GM23338 (cell line): ENCODE data around the gene MC2R. TPM values are rescaled to one million over a fixed set of nuclear protein-coding genes. Genes with fewer than 3 reads are reported as not detected.

ENCODE experiments used
- ATAC-seq: fragments of 200-7000 bp; cut with Tn5 transposase; 3 replicates; pipeline ENCODE4 v1.9.1; 2020
- DNase-seq: peaks from one replicate; pipeline ENCODE4 v3.0.0-alpha.2; 2015; ENCODE audit warnings: low spot score
- H2AFZ ChIP-seq: fragments of 200-600 bp; sonication (generic); 2 replicates; pipeline ENCODE4 v1.8.0; 2016; ENCODE audit warnings: antibody characterized with exemption, mild to moderate bottlenecking, moderate library complexity
- H3F3A ChIP-seq: fragments of 200-600 bp; sonication (generic); replicated peaks from 2 replicates; pipeline ENCODE4 v1.8.0; 2017; ENCODE audit warnings: antibody characterized with exemption, mixed run types, low read depth
- H3K27ac ChIP-seq: fragments of 200-600 bp; sonication (generic); 2 replicates; pipeline ENCODE4 v1.6.1; 2016; ENCODE audit warnings: low read depth
- H3K27me3 ChIP-seq: fragments of 200-600 bp; sonication (generic); 2 replicates; pipeline ENCODE4 v1.8.0; 2016; ENCODE audit warnings: mild to moderate bottlenecking, mixed run types, moderate library complexity; ENCODE audit not compliant: insufficient read depth
- H3K36me3 ChIP-seq: fragments of 200-600 bp; sonication (generic); 2 replicates; pipeline ENCODE4 v1.8.0; 2016; ENCODE audit warnings: mild to moderate bottlenecking; ENCODE audit not compliant: insufficient read depth
- H3K4me1 ChIP-seq: fragments of 200-600 bp; sonication (generic); 2 replicates; pipeline ENCODE4 v1.8.0; 2016; ENCODE audit warnings: mild to moderate bottlenecking, moderate library complexity; ENCODE audit not compliant: insufficient read depth
- H3K4me2 ChIP-seq: fragments of 200-600 bp; sonication (generic); 2 replicates; pipeline ENCODE4 v1.7.1; 2017; ENCODE audit warnings: mixed run types
- H3K4me3 ChIP-seq: fragments of 200-600 bp; sonication (generic); 2 replicates; pipeline ENCODE4 v1.6.1; 2016; ENCODE audit warnings: mixed run types
- H3K79me2 ChIP-seq: fragments of 200-600 bp; sonication (generic); replicated peaks from 2 replicates; pipeline ENCODE4 v1.8.0; 2017; ENCODE audit warnings: mild to moderate bottlenecking; ENCODE audit not compliant: insufficient read depth
- H3K9me2 ChIP-seq: fragments of 200-600 bp; sonication (generic); 2 replicates; pipeline ENCODE4 v1.8.0; 2017; ENCODE audit not compliant: insufficient read depth
- H4K20me1 ChIP-seq: fragments of 200-600 bp; sonication (generic); replicated peaks from 2 replicates; pipeline ENCODE4 v1.8.0; 2017; ENCODE audit warnings: mild to moderate bottlenecking; ENCODE audit not compliant: insufficient read depth
- H3K27ac Mint-ChIP-seq: 2 replicates; pipeline ENCODE4 v1.8.0; 2020; ENCODE audit warnings: inconsistent platforms, mild to moderate bottlenecking, moderate library complexity, mixed read lengths
- H3K27me3 Mint-ChIP-seq: 3 replicates; pipeline ENCODE4 v1.8.0; 2022; ENCODE audit warnings: low read depth, mild to moderate bottlenecking, moderate library complexity, mixed read lengths, inconsistent platforms; ENCODE audit not compliant: insufficient read depth, poor library complexity
- H3K36me3 Mint-ChIP-seq: 3 replicates; pipeline ENCODE4 v1.8.0; 2021; ENCODE audit warnings: low read depth, mild to moderate bottlenecking, inconsistent platforms, moderate library complexity, mixed read lengths
- H3K4me1 Mint-ChIP-seq: 3 replicates; pipeline ENCODE4 v1.8.0; 2020; ENCODE audit warnings: mild to moderate bottlenecking, inconsistent platforms, mixed read lengths
- H3K4me3 Mint-ChIP-seq: 3 replicates; pipeline ENCODE4 v1.8.0; 2021; ENCODE audit warnings: moderate library complexity, mild to moderate bottlenecking, inconsistent platforms, mixed read lengths
- H3K9me3 Mint-ChIP-seq: 3 replicates; pipeline ENCODE4 v1.8.0; 2020; ENCODE audit warnings: moderate library complexity, mild to moderate bottlenecking, inconsistent platforms, mixed read lengths
- CREB1 ChIP-seq: fragments of 250-450 bp; sonication (Bioruptor Pico); IDR thresholded peaks from 2 replicates; pipeline ENCODE4 v1.5.0; 2020; ENCODE audit warnings: low read depth, mild to moderate bottlenecking, moderate library complexity
- CTCF ChIP-seq, 2 experiments: fragments of 200-600 bp in 1 of 2; sonication (generic) in 1 of 2; conservative IDR thresholded peaks; 2 replicates each; pipeline versions ENCODE4 v1.5.1 to v1.6.1; 2016 to 2017; ENCODE audit warnings: antibody characterized with exemption in 2 of 2, low read depth in 2 of 2, mild to moderate bottlenecking in 2 of 2, moderate library complexity in 1 of 2
- ETS1 ChIP-seq: IDR thresholded peaks from 2 replicates; pipeline ENCODE4 v1.6.1; 2016; ENCODE audit warnings: antibody characterized with exemption
- EZH2 ChIP-seq: fragments of 200-600 bp; sonication (generic); IDR thresholded peaks from one replicate; pipeline ENCODE4 v1.8.0; 2017; ENCODE audit warnings: antibody characterized with exemption, mild to moderate bottlenecking, low read depth; ENCODE audit not compliant: unreplicated experiment
- EZH2phosphoT487 ChIP-seq: fragments of 200-600 bp; sonication (generic); IDR thresholded peaks from one replicate; pipeline ENCODE4 v1.8.1; 2018; ENCODE audit warnings: antibody characterized with exemption; ENCODE audit not compliant: unreplicated experiment
- JUNB ChIP-seq: IDR thresholded peaks from one replicate; pipeline ENCODE4 v1.6.1; 2016; ENCODE audit warnings: antibody characterized with exemption; ENCODE audit not compliant: unreplicated experiment
- NANOG ChIP-seq: IDR thresholded peaks from 2 replicates; pipeline ENCODE4 v1.6.1; 2016; ENCODE audit warnings: antibody characterized with exemption, borderline replicate concordance
- POLR2AphosphoS5 ChIP-seq: IDR thresholded peaks from 2 replicates; pipeline ENCODE4 v1.6.1; 2016; ENCODE audit warnings: antibody characterized with exemption, low read depth
- REST ChIP-seq: IDR thresholded peaks from one replicate; pipeline ENCODE4 v1.6.1; 2018; ENCODE audit warnings: antibody characterized with exemption; ENCODE audit not compliant: unreplicated experiment
- STAT1 ChIP-seq: IDR thresholded peaks from one replicate; pipeline ENCODE4 v1.6.1; 2016; ENCODE audit warnings: antibody characterized with exemption; ENCODE audit not compliant: unreplicated experiment
- ZNF114 ChIP-seq: fragments of 250-450 bp; sonication (Bioruptor Pico); IDR thresholded peaks from 2 replicates; pipeline ENCODE4 v1.5.0; 2020; ENCODE audit warnings: mild to moderate bottlenecking, moderate library complexity
- ZNF331 ChIP-seq: fragments of 250-450 bp; sonication (Bioruptor Pico); IDR thresholded peaks from 2 replicates; pipeline ENCODE4 v1.5.0; 2020; ENCODE audit warnings: low read depth, mild to moderate bottlenecking, moderate library complexity
- polyA plus RNA-seq: library from polyadenylated mRNA; unstranded; fragments of >200 nt; fragmentation: Nextera tagmentation; extraction: Ambion mirVana; gene quantifications from 2 replicates; pipeline ENCODE4 v1.2.1, GENCODE V29; 2016
- total RNA-seq: library from RNA; depleted of rRNA; stranded (reverse); fragments of >200 nt; shearing (Covaris generic); gene quantifications from 2 replicates; pipeline ENCODE4 v1.2.3, GENCODE V29; 2014

MC2R gene
- total and polyA plus RNA-seq, 2 experiments from 2014 or later = not detected

GRCh38 chr18:13885009-13885408 lies 30.3 kb downstream of the MC2R start:
- ATAC-seq (no peak), DNase-seq (no peak)
- Histone ChIP-seq H3K4me1 (no peaks in the 10 kb centered on the region), H3K9me2 (0 out of 2 replicates have a peak, but pooled peaks cover 2% of the 10 kb centered on the region), H3F3A (no peaks in the 10 kb centered on the region), H3K79me2 (no peaks in the 10 kb centered on the region), H3K27me3 (no peaks in the 10 kb centered on the region), H3K36me3 (no peaks in the 10 kb centered on the region), H3K4me2 (no peak overlapping the region), H3K27ac (no peak overlapping the region), H4K20me1 (no peaks in the 10 kb centered on the region; the same call in 1 of the 2 replicates), H3K4me3 (no peak overlapping the region), H2AFZ (no peak overlapping the region)
- peaks cover 3% of the 10 kb centered on the region for H3K27me3 Mint-ChIP-seq
- H3K27ac Mint-ChIP-seq = no peak overlapping the region
- H3K36me3 Mint-ChIP-seq = no peaks in the 10 kb centered on the region
- no peak overlapping the region for H3K4me3 Mint-ChIP-seq
- TF ChIP-seq EZH2 (no peak), EZH2phosphoT487 (no peak), CREB1 (no peak), ETS1 (no peak), ZNF114 (CRISPR knock-in tag) (no peak), NANOG (no peak), JUNB (no peak), POLR2AphosphoS5 (no peak), REST (no peak)
- peaks cover 6% of the 10 kb centered on the region; the same call in 1 of the 3 replicates for H3K4me1 Mint-ChIP-seq
- H3K9me3 Mint-ChIP-seq = no peaks in the 10 kb centered on the region

- no peak for DNase-seq
- H3F3A ChIP-seq = no peaks in the 10 kb centered on the region
- H3K4me1 Mint-ChIP-seq = peaks cover 6% of the 10 kb centered on the region; the same call in 2 of the 3 replicates
- no peak overlapping the region for H3K27ac ChIP-seq
- H2AFZ ChIP-seq = no peak overlapping the region
- no peaks in the 10 kb centered on the region for H3K9me3 Mint-ChIP-seq
- no peaks in the 10 kb centered on the region for H3K79me2 ChIP-seq
- H3K4me3 Mint-ChIP-seq = no peak overlapping the region
- no peak overlapping the region for H3K27ac Mint-ChIP-seq
- no peak for ATAC-seq
- H3K9me2 ChIP-seq = 0 out of 2 replicates have a peak, but pooled peaks cover 2% of the 10 kb centered on the region
- peaks cover 3% of the 10 kb centered on the region; the same call in 1 of the 2 replicates for H3K4me1 ChIP-seq
- no peaks in the 10 kb centered on the region for H3K27me3 ChIP-seq
- H3K4me2 ChIP-seq = no peak overlapping the region
- no peaks in the 10 kb centered on the region for H3K36me3 ChIP-seq
- H3K4me3 ChIP-seq = no peak overlapping the region
- H4K20me1 ChIP-seq = no peaks in the 10 kb centered on the region; the same call in 1 of the 2 replicates
- peaks cover 7% of the 10 kb centered on the region for H3K27me3 Mint-ChIP-seq
- H3K36me3 Mint-ChIP-seq = no peaks in the 10 kb centered on the region
- TF ChIP-seq EZH2phosphoT487 = no peak
- no peak for TF ChIP-seq JUNB
- no peak for TF ChIP-seq POLR2AphosphoS5
- TF ChIP-seq REST = no peak
- no peak for TF ChIP-seq EZH2
- no peak for TF ChIP-seq ETS1
- no peak for TF ChIP-seq STAT1
- no peak for TF ChIP-seq ZNF114 (CRISPR knock-in tag)
- no peak for TF ChIP-seq CTCF (conservative IDR thresholded peaks at IDR 0.05; ENCODE audit: low read depth in 2 of 2)
- no peak for TF ChIP-seq ZNF331
- TF ChIP-seq NANOG = no peak
- no peak for TF ChIP-seq CREB1
These were observed 35.4 kb downstream of the MC2R start for GRCh38 chr18:13879937-13880336.
